Keratinocyte (primary cell): ENCODE data around the gene CFAP298. TPM values are rescaled to one million over a fixed set of nuclear protein-coding genes. Genes with fewer than 3 reads are reported as not detected.
"Not testable (repeated sequence)": the region's sequence is repeated elsewhere in the genome, so short reads cannot be mapped to it uniquely, and the experiment has no call there.

Experiments used
- DNase-seq: peaks from one replicate; pipeline ENCODE4 v3.0.0-alpha.2; 2011; ENCODE audit warnings: low read depth, missing footprints, low spot score
- FAIRE-seq: peaks from 2 replicates; lab custom pipeline; 2011; peaks lifted over from hg19 to GRCh38; lab: Jason Lieb, UNC
- H2AFZ ChIP-seq: 2 replicates; pipeline ENCODE4 v1.6.0; 2012; ENCODE audit warnings: low read length, control low read depth, inconsistent platforms; ENCODE audit not compliant: control insufficient read depth
- H3K27ac ChIP-seq: 2 replicates; pipeline ENCODE4 v1.5.1; 2011; ENCODE audit warnings: low read length; ENCODE audit not compliant: control insufficient read depth, insufficient read depth
- H3K27me3 ChIP-seq: 3 replicates; pipeline ENCODE4 v1.6.0; 2011; ENCODE audit warnings: low read length; ENCODE audit not compliant: control insufficient read depth, insufficient read depth; ENCODE audit errors: extremely low read depth
- H3K36me3 ChIP-seq, 2 experiments: 2 replicates in 1 of 2; 3 replicates in 1 of 2; pipeline ENCODE4 v1.5.1; 2011; ENCODE audit warnings: low read length in 2 of 2, mild to moderate bottlenecking in 1 of 2; ENCODE audit not compliant: control insufficient read depth in 2 of 2, insufficient read depth in 2 of 2; ENCODE audit errors: extremely low read depth in 1 of 2
- H3K4me1 ChIP-seq: 3 replicates; pipeline ENCODE4 v1.5.1; 2011; ENCODE audit warnings: low read length; ENCODE audit not compliant: control insufficient read depth, insufficient read depth; ENCODE audit errors: extremely low read depth
- H3K4me2 ChIP-seq: 3 replicates; pipeline ENCODE4 v1.6.0; 2011; ENCODE audit warnings: low read depth, low read length; ENCODE audit not compliant: control insufficient read depth, insufficient read depth; ENCODE audit errors: extremely low read depth
- H3K4me3 ChIP-seq, 3 experiments: fragments of 200-600 bp in 1 of 3; sonication (generic) in 1 of 3; 2 replicates in 2 of 3; 3 replicates in 1 of 3; pipeline ENCODE4 v1.5.1; 2011 to 2016; ENCODE audit warnings: low read length in 3 of 3, mild to moderate bottlenecking in 3 of 3, control low read depth in 2 of 3, inconsistent platforms in 1 of 3, low read depth in 1 of 3, mixed read lengths in 1 of 3, mixed run types in 1 of 3, moderate library complexity in 1 of 3; ENCODE audit not compliant: control insufficient read depth in 2 of 3, insufficient read depth in 2 of 3; ENCODE audit errors: extremely low read depth in 1 of 3
- H3K79me2 ChIP-seq: 2 replicates; pipeline ENCODE4 v1.6.0; 2012; ENCODE audit warnings: low read length; ENCODE audit not compliant: control insufficient read depth, insufficient read depth
- H3K9ac ChIP-seq: 3 replicates; pipeline ENCODE4 v1.6.0; 2011; ENCODE audit warnings: low read length; ENCODE audit not compliant: control insufficient read depth, insufficient read depth; ENCODE audit errors: extremely low read depth
- H3K9me1 ChIP-seq: 3 replicates; pipeline ENCODE4 v1.6.0; 2011; ENCODE audit warnings: low read length; ENCODE audit not compliant: control insufficient read depth, insufficient read depth; ENCODE audit errors: extremely low read depth
- H3K9me3 ChIP-seq: 2 replicates; pipeline ENCODE4 v1.5.1; 2012; ENCODE audit warnings: low read depth, low read length; ENCODE audit not compliant: control insufficient read depth
- H4K20me1 ChIP-seq: 3 replicates; pipeline ENCODE4 v1.6.0; 2011; ENCODE audit warnings: low read length; ENCODE audit not compliant: control insufficient read depth, insufficient read depth; ENCODE audit errors: extremely low read depth
- CTCF ChIP-seq, 3 experiments: IDR thresholded peaks in 1 of 3; conservative IDR thresholded peaks in 1 of 3; optimal IDR thresholded peaks in 1 of 3; 2 replicates in 2 of 3; 3 replicates in 1 of 3; pipeline versions ENCODE3 to v1.5.1; 2011; ENCODE audit warnings: low read length in 3 of 3, mild to moderate bottlenecking in 3 of 3, moderate library complexity in 2 of 3, control low read depth in 1 of 3, inconsistent platforms in 1 of 3; ENCODE audit not compliant: insufficient read depth in 2 of 3; ENCODE audit errors: extremely low read depth in 1 of 3
- EZH2 ChIP-seq: IDR thresholded peaks from one replicate; pipeline ENCODE4 v1.6.1; 2012; ENCODE audit warnings: inconsistent platforms, mild to moderate bottlenecking, low read length, moderate library complexity
- dilution Hi-C: fragments of 300-500 bp; cut with MboI; formaldehyde crosslinking; loops from one replicate; pipeline ENCODE4 v1.7.0; 2020; ENCODE audit warnings: low sequenced_read_pairs; ENCODE audit not compliant: extremely low pct_ligation_motif_present
- polyA plus RNA-seq, 5 experiments: library from polyadenylated mRNA; depleted of rRNA in 3 of 5; stranded (reverse) in 3 of 5; stranded (forward) in 1 of 5; unstranded in 1 of 5; fragments of >200 nt; gene quantifications; 1 replicate in 1 of 5; 2 replicates in 3 of 5; 3 replicates in 1 of 5; pipeline versions ENCODE4 v1.2.1 to v1.2.3, GENCODE V29; 2011 to 2012; ENCODE audit warnings: missing spikeins in 2 of 5, low read depth in 1 of 5, low replicate concordance in 1 of 5

The CFAP298 gene
- polyA plus RNA-seq, 1 donor (not counting 4 experiments of a cell fraction or from before 2014, with no cell fraction given): 47.2 TPM

DNA sequence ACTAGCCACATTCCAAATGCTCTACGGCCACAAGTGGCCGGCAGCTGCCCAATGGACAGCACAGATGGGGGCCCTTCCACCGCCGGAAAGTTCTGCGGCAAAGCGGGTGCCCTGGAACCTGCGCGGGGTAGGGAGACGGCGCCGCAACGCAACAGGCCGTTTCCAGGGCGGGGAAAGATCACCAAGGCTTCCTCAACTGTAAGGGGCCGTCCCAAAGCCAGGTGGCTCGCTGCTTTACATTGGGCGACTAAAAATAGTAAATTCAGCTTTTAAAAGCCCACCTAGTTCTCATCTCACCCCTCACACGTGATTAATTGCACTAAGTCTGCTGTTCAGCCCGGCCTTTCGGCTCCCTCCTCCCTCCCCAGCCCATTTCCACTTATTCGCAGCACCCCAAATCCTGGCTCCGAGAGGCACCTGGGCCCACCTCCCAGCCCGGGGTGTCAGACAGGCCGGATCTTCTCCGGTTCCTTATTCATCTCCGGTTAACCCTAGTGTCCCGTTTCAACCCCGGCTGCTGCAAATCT is 643 bp downstream of the CFAP298 start:
- dilution Hi-C loops: no loop called here
- Histone ChIP-seq H4K20me1 (no peaks in the 10 kb centered on the region), H3K9me3 (no peaks in the 10 kb centered on the region), H3K4me3 (peak overlapping the region; percentile 72 to 100 (median 96)), H3K36me3 (peaks cover 6 to 7% of the 10 kb centered on the region in 2 experiments), H3K4me2 (peak overlapping the region; percentile 75), H3K27me3 (no peaks in the 10 kb centered on the region), H3K9me1 (no peaks in the 10 kb centered on the region), H3K4me1 (no peaks in the 10 kb centered on the region), H2AFZ (peak overlapping the region; percentile 97), H3K27ac (peak overlapping the region; percentile 94), H3K79me2 (peaks cover 31% of the 10 kb centered on the region), H3K9ac (peak overlapping the region; percentile 89)
- no peak for TF ChIP-seq EZH2
- TF ChIP-seq CTCF (optimal IDR thresholded peaks at IDR 0.05 in 1 of 3, IDR thresholded peaks at IDR 0.05 in 1 of 3, conservative IDR thresholded peaks at IDR 0.05 in 1 of 3; ENCODE audit: extremely low read depth in 1 of 3, insufficient read depth in 2 of 3, low read length in 3 of 3): no peak
- no peak for DNase-seq
- FAIRE-seq: no peak

DNA sequence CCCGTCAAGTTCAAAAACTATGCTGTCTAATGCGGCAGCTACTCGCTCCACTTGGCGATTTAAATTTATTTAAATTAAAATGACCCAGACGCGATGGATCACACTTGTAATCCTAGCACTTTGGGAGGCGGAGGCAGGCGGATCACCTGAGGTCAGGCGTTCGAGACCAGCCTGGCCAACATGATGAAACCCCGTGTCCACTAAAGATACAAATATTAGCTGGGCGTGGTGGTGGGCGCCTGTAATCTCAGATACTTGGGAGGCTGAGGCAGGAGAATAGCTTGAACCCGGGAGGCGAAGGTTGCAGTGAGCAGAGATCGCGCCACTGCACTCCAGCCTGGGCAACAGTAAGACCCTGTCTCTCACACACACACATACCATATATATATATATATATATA is 1.2 kb downstream of the CFAP298 start:
- not testable (repeated sequence) for H3K27ac ChIP-seq, H3K27me3 ChIP-seq
- peak overlapping the region; percentile 52 for H3K4me2 ChIP-seq

GRCh38 chr21:32608851-32609250 is 3.3 kb downstream of the CFAP298 start:
- dilution Hi-C loops: no loop called here
- H3K4me3 ChIP-seq: no peak overlapping the region
- no peaks in the 10 kb centered on the region for H3K9me3 ChIP-seq
- H4K20me1 ChIP-seq: no peaks in the 10 kb centered on the region
- peaks cover 14 to 23% of the 10 kb centered on the region in 2 experiments for H3K36me3 ChIP-seq
- H3K4me1 ChIP-seq: no peaks in the 10 kb centered on the region
- H2AFZ ChIP-seq: no peak overlapping the region
- H3K9me1 ChIP-seq: no peaks in the 10 kb centered on the region
- no peak overlapping the region for H3K9ac ChIP-seq
- DNase-seq (no peak), FAIRE-seq (no peak)
- H3K27ac ChIP-seq: no peak overlapping the region
- H3K4me2 ChIP-seq: no peak overlapping the region
- H3K27me3 ChIP-seq: no peaks in the 10 kb centered on the region
- peaks cover 31% of the 10 kb centered on the region for H3K79me2 ChIP-seq
- TF ChIP-seq CTCF (optimal IDR thresholded peaks at IDR 0.05 in 1 of 3, IDR thresholded peaks at IDR 0.05 in 1 of 3, conservative IDR thresholded peaks at IDR 0.05 in 1 of 3; ENCODE audit: extremely low read depth in 1 of 3, insufficient read depth in 2 of 3, low read length in 3 of 3): no peak
- TF ChIP-seq EZH2: no peak

More for the DNA sequence above, 1.2 kb downstream of the CFAP298 start:
- H4K20me1 ChIP-seq, H3K9me1 ChIP-seq, H3K9me3 ChIP-seq, dilution Hi-C loops, H3K9ac ChIP-seq, H3K36me3 ChIP-seq, H3K4me1 ChIP-seq, FAIRE-seq, H2AFZ ChIP-seq, DNase-seq: not testable (repeated sequence)
- Histone ChIP-seq H3K79me2 (peaks cover 31% of the 10 kb centered on the region), H3K4me3 (peak overlapping the region; percentile 19 to 100 (median 72))
